SU-DHL-6 (cell line): ENCODE measurements around the gene MSL3B.

Source experiments
- EZH2phosphoT487 ChIP-seq: fragments of 200-600 bp; sonication (generic), shearing (Covaris generic); conservative IDR thresholded peaks from 2 replicates; pipeline ENCODE4 v1.6.1; 2018; ENCODE audit warnings: mild to moderate bottlenecking, antibody characterized with exemption, low read length, moderate library complexity, mixed read lengths
- TF ChIP-seq, protein P1 (sequence below): fragments of 200-600 bp; sonication (generic); IDR thresholded peaks from one replicate; pipeline ENCODE4 v1.5.1; 2017; ENCODE audit warnings: antibody characterized with exemption, mild to moderate bottlenecking, low read length, moderate library complexity; ENCODE audit not compliant: insufficient read depth, poor library complexity, severe bottlenecking

- TF ChIP-seq, protein P1, sequence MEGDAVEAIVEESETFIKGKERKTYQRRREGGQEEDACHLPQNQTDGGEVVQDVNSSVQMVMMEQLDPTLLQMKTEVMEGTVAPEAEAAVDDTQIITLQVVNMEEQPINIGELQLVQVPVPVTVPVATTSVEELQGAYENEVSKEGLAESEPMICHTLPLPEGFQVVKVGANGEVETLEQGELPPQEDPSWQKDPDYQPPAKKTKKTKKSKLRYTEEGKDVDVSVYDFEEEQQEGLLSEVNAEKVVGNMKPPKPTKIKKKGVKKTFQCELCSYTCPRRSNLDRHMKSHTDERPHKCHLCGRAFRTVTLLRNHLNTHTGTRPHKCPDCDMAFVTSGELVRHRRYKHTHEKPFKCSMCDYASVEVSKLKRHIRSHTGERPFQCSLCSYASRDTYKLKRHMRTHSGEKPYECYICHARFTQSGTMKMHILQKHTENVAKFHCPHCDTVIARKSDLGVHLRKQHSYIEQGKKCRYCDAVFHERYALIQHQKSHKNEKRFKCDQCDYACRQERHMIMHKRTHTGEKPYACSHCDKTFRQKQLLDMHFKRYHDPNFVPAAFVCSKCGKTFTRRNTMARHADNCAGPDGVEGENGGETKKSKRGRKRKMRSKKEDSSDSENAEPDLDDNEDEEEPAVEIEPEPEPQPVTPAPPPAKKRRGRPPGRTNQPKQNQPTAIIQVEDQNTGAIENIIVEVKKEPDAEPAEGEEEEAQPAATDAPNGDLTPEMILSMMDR = no peak
- no peak for TF ChIP-seq EZH2phosphoT487
Observed at GRCh38 chr2:233833345-233833744, 34.8 kb downstream of the MSL3B start.
